ENCODE results near the gene EIF5.

Gene EIF5

GRCh38 chr14:103333754-103334643 is at the start of gene EIF5:
Gene EIF5, plus strand, starts transcription at chr14:103334237. Its CDS starts 1,624 bp downstream, at chr14:103335861.
- DNase-seq = peak; percentile 98 to 99

- no peak for DNase-seq
Observed at GRCh38 chr14:103284574-103285467, 49.2 kb upstream of the EIF5 start.

DNA sequence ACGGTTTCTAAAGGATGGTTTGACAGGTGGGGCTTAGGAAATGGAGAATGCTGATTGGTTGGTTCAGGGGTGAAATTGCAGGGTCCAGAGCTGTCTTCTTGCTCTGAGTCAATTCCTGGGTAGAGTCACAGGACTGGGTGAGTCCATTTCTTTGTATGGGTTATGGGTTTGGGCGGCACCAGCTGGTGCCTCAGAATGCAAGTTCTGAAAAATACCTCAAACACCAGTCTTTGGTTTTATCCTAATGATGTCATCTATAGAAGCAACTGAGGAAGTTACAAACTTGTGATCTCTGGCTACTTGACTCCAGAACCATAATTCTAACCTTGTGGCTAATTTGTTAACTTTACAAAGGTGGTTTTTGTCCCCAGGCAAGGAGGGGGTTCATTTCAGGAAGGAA is 47.6 kb upstream of the EIF5 start:
- no peak for DNase-seq

DNA sequence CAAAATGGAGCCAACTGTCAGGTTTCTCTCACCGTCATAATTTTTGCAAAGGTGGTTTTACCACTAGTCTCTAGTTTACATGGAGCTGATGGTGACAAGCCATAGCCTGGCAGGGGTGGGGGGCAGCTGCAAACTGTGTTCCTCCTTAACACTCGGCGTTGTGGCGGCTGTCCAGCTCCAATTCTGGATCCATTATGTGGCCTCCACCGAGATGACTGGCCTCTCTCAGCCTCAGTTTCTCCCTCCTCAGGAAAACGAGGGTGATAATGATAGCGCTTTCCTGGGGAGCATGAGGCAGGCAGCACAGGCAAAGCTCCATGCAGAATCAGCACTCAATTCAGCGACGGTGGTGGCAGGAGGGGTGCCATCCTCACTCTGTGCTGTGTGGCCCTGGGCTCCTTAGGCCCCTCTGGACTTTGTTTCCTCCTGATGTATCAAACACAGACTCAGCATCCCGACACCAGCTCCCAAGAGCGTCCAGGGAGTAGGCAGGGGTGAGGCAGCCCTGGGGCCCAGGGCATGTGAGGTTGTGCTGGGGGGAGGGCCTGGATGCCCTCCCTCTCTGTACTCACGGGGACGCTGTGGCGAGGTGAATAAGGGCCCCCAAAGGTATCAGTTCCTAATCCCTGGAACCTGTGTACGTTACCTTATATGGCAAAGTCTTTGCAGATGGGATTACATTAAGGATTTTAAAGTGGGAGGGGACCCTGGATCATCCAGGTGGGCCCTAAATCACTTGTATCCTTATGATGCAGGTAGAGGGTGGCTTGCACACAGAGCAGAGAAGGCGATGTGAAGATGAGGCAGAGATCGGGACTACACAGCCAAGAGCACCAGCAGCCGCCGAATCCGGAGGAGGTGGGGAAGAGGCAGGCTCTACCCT is 46.8 kb upstream of the EIF5 start:
- no peak for DNase-seq

DNA sequence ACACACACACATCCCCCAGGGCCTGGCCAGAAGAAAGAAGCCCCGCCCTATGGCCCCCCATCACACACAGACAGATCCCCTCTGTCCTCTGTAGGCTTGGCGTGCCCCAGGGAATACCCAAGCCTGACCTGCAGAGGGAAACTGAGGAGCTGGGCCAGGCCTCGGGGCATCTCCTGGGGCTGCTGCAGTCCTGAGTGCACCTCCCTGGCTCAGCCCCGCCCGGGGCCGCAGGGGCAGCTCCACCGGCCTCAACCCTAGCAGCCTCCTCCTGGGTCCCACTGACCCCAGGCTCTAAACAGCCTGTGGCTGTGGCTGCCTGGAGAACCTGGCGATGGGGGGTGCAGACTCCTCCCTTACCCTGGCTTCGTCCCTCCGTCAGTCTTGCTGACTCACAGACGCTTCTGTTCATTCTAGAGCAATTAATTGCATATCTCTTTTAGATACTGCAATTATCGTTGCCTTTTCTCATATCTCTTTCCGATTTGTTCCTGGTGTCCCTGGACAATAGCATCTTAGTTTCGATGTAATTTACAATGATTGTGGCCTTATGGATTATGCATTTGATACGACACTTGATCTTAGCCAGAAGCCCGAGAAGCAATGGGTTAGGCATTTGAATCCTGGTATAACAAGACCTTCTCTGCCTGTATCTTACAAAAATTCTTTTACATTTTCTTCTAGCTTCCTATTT is 45.8 kb upstream of the EIF5 start:
- DNase-seq = no peak

GRCh38 chr14:103290056-103290455 is 44.0 kb upstream of the EIF5 start:
- no peak for DNase-seq

DNA sequence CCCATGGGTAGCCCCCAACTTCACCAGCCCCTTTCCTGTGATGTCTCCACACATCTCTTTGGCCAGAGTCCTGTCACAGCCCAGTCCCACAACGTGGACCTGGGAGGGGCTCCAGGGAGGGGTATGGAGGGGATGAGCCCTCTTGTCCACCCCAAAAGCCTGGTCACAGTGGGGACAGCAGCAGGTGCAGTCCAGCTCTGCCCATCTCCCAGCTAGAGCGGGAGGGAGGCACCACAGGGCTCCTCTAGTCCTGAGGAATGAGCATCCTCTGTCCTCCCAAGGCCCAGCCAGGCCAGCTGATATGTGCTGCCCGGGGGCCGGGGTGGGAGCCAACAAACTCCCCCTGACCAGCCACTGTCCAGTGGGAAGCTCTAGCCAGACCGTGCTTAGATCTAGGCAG is 43.5 kb upstream of the EIF5 start:
- DNase-seq = no peak

GRCh38 chr14:103290961-103291360 is 43.1 kb upstream of the EIF5 start:
- DNase-seq = no peak

- peak; percentile 81 to 84 for DNase-seq
Observed at GRCh38 chr14:103292426-103293374, 41.3 kb upstream of the EIF5 start.

GRCh38 chr14:103293465-103293864 is 40.6 kb upstream of the EIF5 start:
- no peak for DNase-seq

- DNase-seq = no peak
Observed at GRCh38 chr14:103294091-103294490, 39.9 kb upstream of the EIF5 start.

DNA sequence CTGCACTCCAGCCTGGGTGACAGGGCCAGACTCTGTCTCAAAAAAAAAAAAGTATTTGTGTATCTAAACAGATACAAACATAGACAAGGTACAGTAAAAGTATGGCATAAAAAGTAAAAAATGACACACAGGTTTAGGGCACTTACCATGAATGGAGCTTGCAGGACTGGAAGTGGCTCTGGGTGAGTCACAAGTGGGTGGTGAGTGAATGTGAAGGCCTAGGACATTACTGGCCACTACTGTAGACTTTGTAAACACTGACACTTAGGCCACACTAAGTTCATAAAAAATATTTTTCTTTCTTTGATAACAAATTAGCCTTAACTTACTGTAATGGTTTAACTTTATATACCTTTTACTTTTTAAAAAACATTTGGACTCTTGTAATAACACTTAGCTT is 38.0 kb upstream of the EIF5 start:
- DNase-seq = no peak

DNA sequence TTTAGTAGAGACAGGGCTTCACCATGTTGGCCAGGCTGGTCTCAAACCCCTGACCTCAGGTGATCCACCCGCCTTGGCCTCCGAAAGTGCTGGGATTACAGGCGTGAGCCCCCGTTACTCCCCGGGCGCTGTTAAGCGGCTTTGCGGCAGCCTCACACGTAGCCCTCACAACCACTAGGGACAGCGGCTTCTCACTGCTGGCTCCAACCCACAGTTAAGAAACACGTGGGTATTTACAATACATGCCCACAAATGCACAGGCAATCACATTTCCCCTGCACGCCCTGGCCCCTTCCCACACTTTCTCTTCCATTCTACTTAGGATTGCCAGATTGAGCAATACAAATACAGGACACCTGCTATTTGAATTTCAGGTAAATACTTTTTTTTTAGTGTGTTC is 37.0 kb upstream of the EIF5 start:
- DNase-seq = no peak

DNA sequence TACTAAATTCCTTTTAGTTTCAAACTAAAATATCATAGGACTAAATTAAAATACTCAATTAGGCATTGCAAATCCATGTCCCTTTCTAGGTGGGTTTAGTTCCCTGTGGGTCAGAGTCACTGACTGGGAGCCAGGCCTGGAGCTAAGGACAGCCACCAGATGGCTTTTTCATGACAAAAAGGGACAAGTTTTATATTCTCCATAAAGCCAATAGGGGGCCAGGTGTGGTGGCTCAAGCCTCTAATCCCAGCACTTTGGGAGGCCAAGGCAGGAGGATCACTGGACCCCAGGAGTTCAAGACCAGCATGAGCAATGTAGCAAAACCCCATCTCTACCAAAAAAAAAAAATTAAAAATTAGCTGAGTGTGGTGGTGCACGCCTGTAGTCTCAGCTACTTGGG is 35.4 kb upstream of the EIF5 start:
- DNase-seq = no peak

DNA sequence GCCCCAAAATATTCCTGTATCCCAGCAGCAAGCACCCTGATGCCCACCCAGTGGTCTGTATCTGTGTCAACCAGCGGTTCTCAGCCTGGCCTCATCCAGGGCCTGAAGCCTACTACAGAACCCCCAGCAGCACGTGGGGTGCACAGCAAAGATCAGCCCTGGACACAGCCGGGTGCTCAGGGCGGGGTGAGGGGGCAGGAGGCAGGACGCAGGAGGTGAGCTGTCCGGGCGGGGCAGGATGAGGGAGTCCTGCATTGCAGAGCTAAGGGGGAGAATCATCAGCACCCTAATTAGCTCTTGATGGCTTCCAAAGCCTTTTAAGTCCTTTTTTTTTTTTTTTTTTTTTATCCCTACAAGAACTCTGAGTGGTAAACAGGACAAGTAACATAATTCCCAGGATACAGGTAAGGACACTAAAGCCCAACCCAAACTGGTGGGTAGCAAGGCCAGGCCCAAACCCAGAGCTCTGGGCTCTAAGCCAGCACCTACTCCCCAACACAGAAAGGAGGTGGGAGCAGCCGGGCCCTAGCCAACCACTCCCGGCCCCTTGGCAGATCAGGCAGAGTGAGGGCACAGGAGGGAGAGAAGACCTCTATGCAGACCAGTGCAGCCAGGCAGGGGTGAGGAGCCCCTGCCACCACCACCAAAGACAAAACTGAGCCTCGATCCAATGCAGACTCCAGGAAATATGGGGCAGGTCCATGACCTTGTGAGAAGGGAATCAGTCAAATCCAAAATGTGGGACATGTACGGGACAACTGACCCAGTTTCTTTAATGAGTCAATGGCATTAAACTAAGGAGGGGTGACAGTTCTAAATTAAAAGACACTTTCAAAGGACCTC is 32.3 kb upstream of the EIF5 start:
- no peak for DNase-seq

DNA sequence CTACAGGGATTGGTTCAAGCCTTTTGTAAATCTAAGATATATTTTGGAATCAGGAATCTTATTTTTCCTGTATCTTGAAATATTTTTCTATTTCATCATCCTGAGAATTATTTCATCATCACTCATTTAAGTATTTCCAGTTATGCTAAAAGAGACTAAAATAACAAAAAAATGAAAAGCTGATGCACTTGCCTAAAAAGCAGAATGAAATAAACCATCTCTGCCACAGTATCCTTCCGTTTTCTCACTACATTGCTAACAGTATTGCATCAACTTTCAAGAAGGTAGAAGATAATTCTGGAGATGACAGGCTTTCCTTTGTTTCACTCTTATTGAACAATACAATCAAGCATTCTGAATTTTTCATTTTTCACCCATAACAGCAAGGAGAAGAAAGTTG is 31.1 kb upstream of the EIF5 start:
- DNase-seq = no peak

GRCh38 chr14:103304706-103305105 is 29.3 kb upstream of the EIF5 start:
- DNase-seq = no peak

DNA sequence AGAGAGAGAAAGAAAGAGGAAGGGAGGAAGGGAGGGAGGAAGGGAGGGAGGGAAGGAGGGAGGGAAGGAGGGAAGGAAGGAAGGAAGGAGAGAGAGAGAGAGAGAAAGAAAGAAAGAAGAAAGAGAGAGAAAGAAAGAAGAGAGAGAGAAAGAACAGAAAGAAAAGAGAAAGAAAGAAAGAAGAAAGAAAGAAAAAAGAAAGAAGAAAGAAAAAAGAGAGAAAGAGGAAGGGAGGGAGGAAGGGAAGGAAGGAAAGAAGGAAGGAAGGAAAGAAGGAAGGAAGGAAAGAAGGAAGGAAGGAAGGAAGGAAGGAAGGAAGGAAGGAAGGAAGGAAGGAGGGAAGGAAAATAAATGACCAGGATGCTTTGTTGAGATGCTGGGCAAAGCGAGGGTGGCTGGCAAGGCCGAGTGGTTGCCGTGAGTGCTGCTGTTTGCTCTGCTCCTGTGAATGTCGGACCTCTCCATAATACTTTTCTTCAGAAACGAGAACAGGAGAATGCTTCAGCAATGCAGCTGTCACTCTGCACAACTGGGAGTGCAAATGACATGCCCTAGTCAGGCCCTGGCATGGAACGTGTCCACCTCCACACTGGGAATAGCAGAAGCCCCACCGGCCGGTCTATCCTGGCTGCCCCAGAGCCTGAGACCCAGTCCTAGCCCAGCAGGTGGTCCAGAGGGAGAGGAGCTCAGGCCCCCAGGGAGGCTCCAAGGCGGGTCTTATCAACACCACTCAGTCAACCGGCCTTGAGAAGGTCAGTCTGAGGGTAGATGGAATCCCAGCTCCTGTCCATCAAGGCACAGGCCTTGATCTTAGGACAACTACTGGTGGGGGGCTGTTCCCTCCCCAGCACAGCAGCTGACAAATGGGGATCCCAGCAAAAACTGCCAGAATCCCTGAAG is 25.1 kb upstream of the EIF5 start:
- no peak for DNase-seq

DNA sequence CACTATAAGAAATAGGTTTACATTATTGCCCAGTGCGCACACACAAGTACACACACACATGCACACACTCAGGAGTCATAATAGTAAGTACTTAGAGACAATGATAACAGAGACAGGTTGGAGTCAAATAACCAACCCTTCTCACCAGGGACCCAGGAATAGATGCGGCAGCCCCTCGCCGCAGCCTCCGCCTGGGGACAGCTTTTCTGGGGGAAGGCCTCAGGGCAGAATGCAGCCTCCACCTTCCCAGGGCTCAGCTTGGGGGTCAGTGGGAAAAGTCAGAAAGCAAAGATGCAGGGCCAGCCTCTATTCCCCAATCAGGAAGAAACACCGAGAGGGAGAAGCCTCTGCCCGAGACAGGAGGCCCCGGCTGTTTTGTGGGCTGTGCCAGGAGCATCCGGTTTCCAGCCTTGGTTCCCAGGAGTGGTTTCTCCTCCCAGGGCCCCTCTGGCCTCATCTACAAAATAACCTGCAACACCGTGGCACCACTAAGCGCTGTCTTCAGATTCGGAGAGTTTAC is 23.4 kb upstream of the EIF5 start:
- DNase-seq = no peak
